T-helper 1 cell treated with Interleukin-12 subunit alpha and Interleukin-12 subunit beta and Interleukin-4 antibody, amounts not matched to agents 30 μg/mL and 1 μg/mL, for 36 hours (primary cell): ENCODE results near the gene TSC2.
"Not testable (repeated sequence)": the region's sequence is repeated elsewhere in the genome, so short reads cannot be mapped to it uniquely, and the experiment has no call there.

Experiments
- H3K27ac Mint-ChIP-seq: one replicate; pipeline ENCODE4 v1.8.0; 2021; ENCODE audit warnings: mild to moderate bottlenecking, mixed read lengths
- H3K27me3 Mint-ChIP-seq: one replicate; pipeline ENCODE4 v1.8.0; 2021; ENCODE audit warnings: low read depth, mixed read lengths
- H3K36me3 Mint-ChIP-seq: one replicate; pipeline ENCODE4 v1.8.0; 2021; ENCODE audit warnings: low read depth, mixed read lengths
- H3K4me1 Mint-ChIP-seq: one replicate; pipeline ENCODE4 v1.8.0; 2021; ENCODE audit warnings: low read depth, mixed read lengths
- H3K4me3 Mint-ChIP-seq: one replicate; pipeline ENCODE4 v1.8.0; 2021; ENCODE audit warnings: mild to moderate bottlenecking, moderate library complexity, mixed read lengths
- H3K9me3 Mint-ChIP-seq: one replicate; pipeline ENCODE4 v1.8.0; 2021; ENCODE audit warnings: mixed read lengths

The TSC2 gene

GRCh38 chr16:2033057-2033908 is 14.5 kb upstream of the TSC2 start:
- no peaks in the 10 kb centered on the region for H3K4me1 Mint-ChIP-seq
- H3K36me3 Mint-ChIP-seq: no peaks in the 10 kb centered on the region
- no peak overlapping the region for H3K27ac Mint-ChIP-seq
- H3K27me3 Mint-ChIP-seq: peaks cover 9% of the 10 kb centered on the region
- no peaks in the 10 kb centered on the region for H3K9me3 Mint-ChIP-seq
- no peak overlapping the region for H3K4me3 Mint-ChIP-seq

GRCh38 chr16:2033909-2034695 is 13.7 kb upstream of the TSC2 start:
- not testable (repeated sequence) for H3K4me3 Mint-ChIP-seq, H3K27ac Mint-ChIP-seq, H3K36me3 Mint-ChIP-seq, H3K9me3 Mint-ChIP-seq, H3K4me1 Mint-ChIP-seq, H3K27me3 Mint-ChIP-seq

GRCh38 chr16:2034696-2035430 is 12.9 kb upstream of the TSC2 start:
- H3K27ac Mint-ChIP-seq: no peak overlapping the region
- H3K4me1 Mint-ChIP-seq: no peaks in the 10 kb centered on the region
- no peak overlapping the region for H3K4me3 Mint-ChIP-seq
- no peaks in the 10 kb centered on the region for H3K9me3 Mint-ChIP-seq
- H3K36me3 Mint-ChIP-seq: no peaks in the 10 kb centered on the region
- H3K27me3 Mint-ChIP-seq: peaks cover 5% of the 10 kb centered on the region

- Mint-ChIP-seq H3K27me3 (peaks cover 5% of the 10 kb centered on the region), H3K4me3 (no peak overlapping the region), H3K4me1 (no peaks in the 10 kb centered on the region), H3K9me3 (no peaks in the 10 kb centered on the region), H3K27ac (no peak overlapping the region), H3K36me3 (no peaks in the 10 kb centered on the region)
These were observed 12.2 kb upstream of the TSC2 start for GRCh38 chr16:2035431-2036199.

GRCh38 chr16:2036200-2036966 is 11.4 kb upstream of the TSC2 start:
- H3K4me1 Mint-ChIP-seq: no peaks in the 10 kb centered on the region
- no peak overlapping the region for H3K4me3 Mint-ChIP-seq
- no peaks in the 10 kb centered on the region for H3K9me3 Mint-ChIP-seq
- peaks cover 5% of the 10 kb centered on the region for H3K27me3 Mint-ChIP-seq
- H3K27ac Mint-ChIP-seq: no peak overlapping the region
- H3K36me3 Mint-ChIP-seq: no peaks in the 10 kb centered on the region

- Mint-ChIP-seq H3K36me3 (no peaks in the 10 kb centered on the region), H3K27ac (no peak overlapping the region), H3K4me3 (no peak overlapping the region), H3K4me1 (no peaks in the 10 kb centered on the region), H3K9me3 (no peaks in the 10 kb centered on the region), H3K27me3 (peaks cover 5% of the 10 kb centered on the region)
These were observed 10.7 kb upstream of the TSC2 start for GRCh38 chr16:2037115-2037514.

GRCh38 chr16:2037647-2038381 is 10.0 kb upstream of the TSC2 start:
- Mint-ChIP-seq H3K4me3 (no peak overlapping the region), H3K27ac (no peak overlapping the region), H3K4me1 (no peaks in the 10 kb centered on the region), H3K27me3 (no peaks in the 10 kb centered on the region), H3K9me3 (no peaks in the 10 kb centered on the region), H3K36me3 (no peaks in the 10 kb centered on the region)

GRCh38 chr16:2038382-2039231 is 9.2 kb upstream of the TSC2 start:
- H3K9me3 Mint-ChIP-seq: no peaks in the 10 kb centered on the region
- no peaks in the 10 kb centered on the region for H3K4me1 Mint-ChIP-seq
- H3K27me3 Mint-ChIP-seq: no peaks in the 10 kb centered on the region
- H3K27ac Mint-ChIP-seq: no peak overlapping the region
- H3K36me3 Mint-ChIP-seq: no peaks in the 10 kb centered on the region
- H3K4me3 Mint-ChIP-seq: no peak overlapping the region

GRCh38 chr16:2039274-2040031 is 8.3 kb upstream of the TSC2 start:
- Mint-ChIP-seq H3K9me3 (no peaks in the 10 kb centered on the region), H3K27me3 (no peaks in the 10 kb centered on the region), H3K4me3 (no peak overlapping the region), H3K36me3 (no peaks in the 10 kb centered on the region), H3K27ac (no peak overlapping the region), H3K4me1 (no peaks in the 10 kb centered on the region)

GRCh38 chr16:2040041-2040786 is 7.6 kb upstream of the TSC2 start:
- H3K27me3 Mint-ChIP-seq: no peaks in the 10 kb centered on the region
- no peak overlapping the region for H3K27ac Mint-ChIP-seq
- H3K36me3 Mint-ChIP-seq: no peaks in the 10 kb centered on the region
- no peaks in the 10 kb centered on the region for H3K9me3 Mint-ChIP-seq
- H3K4me3 Mint-ChIP-seq: no peak overlapping the region
- no peaks in the 10 kb centered on the region for H3K4me1 Mint-ChIP-seq

GRCh38 chr16:2040787-2041522 is 6.8 kb upstream of the TSC2 start:
- Mint-ChIP-seq H3K4me3 (no peak overlapping the region), H3K27me3 (no peaks in the 10 kb centered on the region), H3K36me3 (no peaks in the 10 kb centered on the region), H3K27ac (no peak overlapping the region), H3K9me3 (no peaks in the 10 kb centered on the region), H3K4me1 (no peaks in the 10 kb centered on the region)
